ENCODE results near the gene ARNT2. TPM values are rescaled to one million over a fixed set of nuclear protein-coding genes. Genes with fewer than 3 reads are reported as not detected.

ARNT2 gene
- total and polyA plus RNA-seq, 2 donors (not counting 1 experiment from before 2014, with no cell fraction given), result 15.5 to 61.2 TPM

GRCh38 chr15:80614711-80615360 lies 210.7 kb downstream of the ARNT2 start:
- no peak for DNase-seq (ENCODE audit: low read depth in 2 of 2)
- TF ChIP-seq EZH2 (IDR thresholded peaks at IDR 0.05; ENCODE audit: low read length, missing control alignments) (no peak), CTCF (conservative IDR thresholded peaks at IDR 0.05 in 1 of 2, IDR thresholded peaks at IDR 0.05 in 1 of 2; ENCODE audit: low read depth in 1 of 2, low read length in 2 of 2) (no peak)
- H3K36me3 ChIP-seq (ENCODE audit: control insufficient read depth, insufficient read depth, low read length), result no peaks in the 10 kb centered on the region
- H3K4me1 ChIP-seq (ENCODE audit: control insufficient read depth, extremely low read depth, insufficient read depth, low read length), result peaks cover 8% of the 10 kb centered on the region
- no peaks in the 10 kb centered on the region for H3K9me3 ChIP-seq (ENCODE audit: control insufficient read depth, insufficient read depth, low read depth, low read length)
- H3K4me3 ChIP-seq (replicated peaks in 1 of 4; ENCODE audit: control extremely low read depth in 1 of 4, insufficient read depth in 1 of 4, low read depth in 3 of 4, low read length in 4 of 4), result no peak overlapping the region
- H4K20me1 ChIP-seq (ENCODE audit: control insufficient read depth, extremely low read depth, insufficient read depth, low read length), result no peaks in the 10 kb centered on the region
- no peak overlapping the region for H3K27ac ChIP-seq (ENCODE audit: insufficient read depth, low read length)
- no peak overlapping the region for H3K4me2 ChIP-seq (ENCODE audit: extremely low read depth, insufficient read depth, low read length)
- H3K79me2 ChIP-seq (ENCODE audit: control insufficient read depth, insufficient read depth, low read length), result no peaks in the 10 kb centered on the region
- H2AFZ ChIP-seq (ENCODE audit: low read length), result no peak overlapping the region
- no peak overlapping the region for H3K9ac ChIP-seq (ENCODE audit: insufficient read depth, low read length)
- H3K27me3 ChIP-seq (ENCODE audit: control insufficient read depth, insufficient read depth, low read length), result no peaks in the 10 kb centered on the region

GRCh38 chr15:80615361-80615736 lies 211.2 kb downstream of the ARNT2 start:
- H3K4me1 ChIP-seq (ENCODE audit: control insufficient read depth, extremely low read depth, insufficient read depth, low read length), result peaks cover 8% of the 10 kb centered on the region
- no peak overlapping the region for H3K9ac ChIP-seq (ENCODE audit: insufficient read depth, low read length)
- H3K4me3 ChIP-seq (replicated peaks in 1 of 4; ENCODE audit: control extremely low read depth in 1 of 4, insufficient read depth in 1 of 4, low read depth in 3 of 4, low read length in 4 of 4), result no peak overlapping the region
- H4K20me1 ChIP-seq (ENCODE audit: control insufficient read depth, extremely low read depth, insufficient read depth, low read length), result no peaks in the 10 kb centered on the region
- H3K9me3 ChIP-seq (ENCODE audit: control insufficient read depth, insufficient read depth, low read depth, low read length), result no peaks in the 10 kb centered on the region
- no peaks in the 10 kb centered on the region for H3K79me2 ChIP-seq (ENCODE audit: control insufficient read depth, insufficient read depth, low read length)
- TF ChIP-seq EZH2 (IDR thresholded peaks at IDR 0.05; ENCODE audit: low read length, missing control alignments) (no peak), CTCF (conservative IDR thresholded peaks at IDR 0.05 in 1 of 2, IDR thresholded peaks at IDR 0.05 in 1 of 2; ENCODE audit: low read depth in 1 of 2, low read length in 2 of 2) (no peak)
- no peak overlapping the region for H3K4me2 ChIP-seq (ENCODE audit: extremely low read depth, insufficient read depth, low read length)
- no peaks in the 10 kb centered on the region for H3K27me3 ChIP-seq (ENCODE audit: control insufficient read depth, insufficient read depth, low read length)
- no peak overlapping the region for H3K27ac ChIP-seq (ENCODE audit: insufficient read depth, low read length)
- no peak overlapping the region for H2AFZ ChIP-seq (ENCODE audit: low read length)
- H3K36me3 ChIP-seq (ENCODE audit: control insufficient read depth, insufficient read depth, low read length), result no peaks in the 10 kb centered on the region
- no peak for DNase-seq (ENCODE audit: low read depth in 2 of 2)

- Histone ChIP-seq H3K4me2 (ENCODE audit: extremely low read depth, insufficient read depth, low read length) (peak overlapping the region; percentile 3), H3K36me3 (ENCODE audit: control insufficient read depth, insufficient read depth, low read length) (no peaks in the 10 kb centered on the region), H3K9ac (ENCODE audit: insufficient read depth, low read length) (no peak overlapping the region), H3K9me3 (ENCODE audit: control insufficient read depth, insufficient read depth, low read depth, low read length) (no peaks in the 10 kb centered on the region), H4K20me1 (ENCODE audit: control insufficient read depth, extremely low read depth, insufficient read depth, low read length) (no peaks in the 10 kb centered on the region), H3K4me3 (replicated peaks in 1 of 4; ENCODE audit: control extremely low read depth in 1 of 4, insufficient read depth in 1 of 4, low read depth in 3 of 4, low read length in 4 of 4) (no peak overlapping the region), H3K27me3 (ENCODE audit: control insufficient read depth, insufficient read depth, low read length) (no peaks in the 10 kb centered on the region), H3K4me1 (ENCODE audit: control insufficient read depth, extremely low read depth, insufficient read depth, low read length) (peaks cover 8% of the 10 kb centered on the region), H3K27ac (ENCODE audit: insufficient read depth, low read length) (no peak overlapping the region), H2AFZ (ENCODE audit: low read length) (peak overlapping the region; percentile 25), H3K79me2 (ENCODE audit: control insufficient read depth, insufficient read depth, low read length) (no peaks in the 10 kb centered on the region)
- DNase-seq (ENCODE audit: low read depth in 2 of 2), result peak; percentile 54 to 81
- TF ChIP-seq EZH2 (IDR thresholded peaks at IDR 0.05; ENCODE audit: low read length, missing control alignments), result no peak
- no peak for TF ChIP-seq CTCF (conservative IDR thresholded peaks at IDR 0.05 in 1 of 2, IDR thresholded peaks at IDR 0.05 in 1 of 2; ENCODE audit: low read depth in 1 of 2, low read length in 2 of 2)
These were observed 211.7 kb downstream of the ARNT2 start for GRCh38 chr15:80615783-80616391.
